Gastroesophageal sphincter (tissue), 3 donors: ENCODE data around the gene TENM3.

ENCODE experiments used
- CTCF ChIP-seq, 4 experiments: fragments of 200-600 bp in 2 of 4; fragments of 450-650 bp in 2 of 4; sonication (generic) in 1 of 4; IDR thresholded peaks; one replicate each; pipeline ENCODE4 v1.5.1; 2017 to 2019; ENCODE audit warnings: antibody characterized with exemption in 4 of 4, mild to moderate bottlenecking in 2 of 4, moderate library complexity in 2 of 4
- EP300 ChIP-seq: sonication (generic); formaldehyde crosslinking; IDR thresholded peaks from one replicate; pipeline ENCODE4 v1.6.1; 2017; ENCODE audit warnings: antibody characterized with exemption, mild to moderate bottlenecking

GRCh38 chr4:182700362-182701160 is 457.4 kb downstream of the TENM3 start:
- TF ChIP-seq CTCF (IDR thresholded peaks at IDR 0.05) = no peak
- TF ChIP-seq EP300 = no peak
